ENCODE measurements around the gene PRAMEF33. TPM values are rescaled to one million over a fixed set of nuclear protein-coding genes. Genes with fewer than 3 reads are reported as not detected.
"Not testable (repeated sequence)": the region's sequence is repeated elsewhere in the genome, so short reads cannot be mapped to it uniquely, and the experiment has no call there.

Gene PRAMEF33, protein sequence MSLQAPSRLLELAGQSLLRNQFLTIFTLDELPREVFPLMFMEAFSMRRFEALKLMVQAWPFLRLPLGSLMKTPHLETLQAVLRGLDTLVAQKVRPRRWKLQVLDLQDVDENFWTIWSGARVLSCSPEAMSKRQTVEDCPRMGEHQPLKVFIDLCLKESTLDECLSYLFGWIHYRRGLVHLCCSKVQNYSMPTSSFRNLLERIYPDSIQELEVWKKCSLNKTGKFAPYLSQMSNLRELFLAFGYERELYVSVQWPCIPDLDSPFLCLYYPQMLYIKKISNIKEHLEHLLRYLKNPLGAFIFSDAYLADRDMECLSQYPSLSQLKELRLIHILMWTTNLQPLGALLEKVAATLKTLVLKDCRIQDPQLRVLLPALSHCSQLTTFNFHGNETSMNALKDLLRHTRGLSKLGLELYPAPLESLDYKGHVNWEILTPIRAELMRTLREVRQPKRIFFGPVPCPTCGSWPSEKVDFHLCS
- total RNA-seq (not detected in 2 replicates), polyA plus RNA-seq (not detected in 2 replicates)

- H3K4me2 ChIP-seq; H2AFZ ChIP-seq; H4K20me1 ChIP-seq (ENCODE audit: insufficient read depth, poor library complexity, severe bottlenecking); H3K27ac ChIP-seq; H3K4me1 ChIP-seq (ENCODE audit: insufficient read depth); H3K27me3 ChIP-seq; H3K36me3 ChIP-seq (replicated peaks; ENCODE audit: insufficient read depth, low read depth); H3K4me3 ChIP-seq; H3K9me2 ChIP-seq (replicated peaks; ENCODE audit: insufficient read depth); H3K9me3 ChIP-seq (ENCODE audit: low read depth); H3K79me2 ChIP-seq; DNase-seq (ENCODE audit: low spot score): not testable (repeated sequence)
- no CpG with 5 or more reads among the region's 1 CpG for whole genome bisulfite sequencing (ENCODE audit: low lambda C conversion rate, missing lambda C conversion rate)
Observed at GRCh38 chr1:13303239-13303638, at the start of gene PRAMEF33. TSS of gene PRAMEF33 (plus strand) at chr1:13303539. CDS start at chr1:13305955, 2,416 bp downstream.

DNA sequence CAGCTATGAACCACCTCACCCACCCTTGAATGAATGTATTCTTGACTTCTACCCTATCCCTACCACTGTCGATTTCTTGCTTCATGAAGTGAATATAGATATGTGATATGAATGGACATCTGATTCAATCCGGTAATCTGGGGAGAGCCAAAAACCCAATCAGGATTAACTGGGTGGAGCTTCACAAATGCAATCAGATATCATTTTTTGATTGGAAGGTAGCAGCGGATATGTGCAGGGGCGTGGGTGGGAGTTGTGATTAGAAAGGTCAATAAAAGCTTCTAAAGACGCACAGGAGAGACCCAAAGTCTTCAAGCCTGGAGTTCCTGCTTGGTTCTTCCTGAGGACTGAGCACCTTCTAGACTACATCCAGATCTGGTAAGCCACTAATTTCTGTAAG lies 49.4 kb upstream of the PRAMEF33 start, which contains the start of gene PRAMEF5:
Gene PRAMEF5 (plus strand): TSS at position 301 of the 400 bp plus-strand sequence. CDS start 5,071 bp downstream, outside the sequence.
- H3K27ac ChIP-seq; H3K4me2 ChIP-seq; H3K9me3 ChIP-seq (ENCODE audit: low read depth); H3K79me2 ChIP-seq; H2AFZ ChIP-seq; DNase-seq (ENCODE audit: low spot score); H3K36me3 ChIP-seq (replicated peaks; ENCODE audit: insufficient read depth, low read depth); H3K27me3 ChIP-seq; H3K4me1 ChIP-seq (ENCODE audit: insufficient read depth); H4K20me1 ChIP-seq (ENCODE audit: insufficient read depth, poor library complexity, severe bottlenecking); H3K4me3 ChIP-seq; H3K9me2 ChIP-seq (replicated peaks; ENCODE audit: insufficient read depth): not testable (repeated sequence)
- no CpG with 5 or more reads among the region's 5 CpGs for WGBS (ENCODE audit: low lambda C conversion rate, missing lambda C conversion rate)

- H3K79me2 ChIP-seq; DNase-seq (ENCODE audit: low spot score); H3K9me3 ChIP-seq (ENCODE audit: low read depth); H3K4me1 ChIP-seq (ENCODE audit: insufficient read depth); H3K36me3 ChIP-seq (replicated peaks; ENCODE audit: insufficient read depth, low read depth); H4K20me1 ChIP-seq (ENCODE audit: insufficient read depth, poor library complexity, severe bottlenecking); H3K9me2 ChIP-seq (replicated peaks; ENCODE audit: insufficient read depth); H3K27me3 ChIP-seq; H3K4me2 ChIP-seq; H2AFZ ChIP-seq; H3K4me3 ChIP-seq; H3K27ac ChIP-seq: not testable (repeated sequence)
- 95% methylated on average over 2 of the region's 3 CpGs for whole genome bisulfite sequencing (ENCODE audit: low lambda C conversion rate, missing lambda C conversion rate)
Observed at GRCh38 chr1:13265124-13265523, 38.2 kb upstream of the PRAMEF33 start.

- H3K79me2 ChIP-seq; H3K4me1 ChIP-seq (ENCODE audit: insufficient read depth); H3K9me2 ChIP-seq (replicated peaks; ENCODE audit: insufficient read depth); H3K9me3 ChIP-seq (ENCODE audit: low read depth); H3K27me3 ChIP-seq; H3K27ac ChIP-seq; H3K4me3 ChIP-seq; H2AFZ ChIP-seq; H4K20me1 ChIP-seq (ENCODE audit: insufficient read depth, poor library complexity, severe bottlenecking); H3K36me3 ChIP-seq (replicated peaks; ENCODE audit: insufficient read depth, low read depth); DNase-seq (ENCODE audit: low spot score); H3K4me2 ChIP-seq: not testable (repeated sequence)
- WGBS (ENCODE audit: low lambda C conversion rate, missing lambda C conversion rate), result 59% methylated on average over 5 of the region's 6 CpGs
Observed at GRCh38 chr1:13277016-13277415, 26.3 kb upstream of the PRAMEF33 start.

GRCh38 chr1:13279617-13280016 lies 23.7 kb upstream of the PRAMEF33 start:
- not testable (repeated sequence) for H3K4me3 ChIP-seq; H3K9me2 ChIP-seq (replicated peaks; ENCODE audit: insufficient read depth); H4K20me1 ChIP-seq (ENCODE audit: insufficient read depth, poor library complexity, severe bottlenecking); H3K79me2 ChIP-seq; H3K4me2 ChIP-seq; H2AFZ ChIP-seq; H3K27ac ChIP-seq; H3K4me1 ChIP-seq (ENCODE audit: insufficient read depth); H3K9me3 ChIP-seq (ENCODE audit: low read depth); H3K36me3 ChIP-seq (replicated peaks; ENCODE audit: insufficient read depth, low read depth); DNase-seq (ENCODE audit: low spot score); H3K27me3 ChIP-seq
- WGBS (ENCODE audit: low lambda C conversion rate, missing lambda C conversion rate), result 82% methylated on average over 3 of the region's 3 CpGs

DNA sequence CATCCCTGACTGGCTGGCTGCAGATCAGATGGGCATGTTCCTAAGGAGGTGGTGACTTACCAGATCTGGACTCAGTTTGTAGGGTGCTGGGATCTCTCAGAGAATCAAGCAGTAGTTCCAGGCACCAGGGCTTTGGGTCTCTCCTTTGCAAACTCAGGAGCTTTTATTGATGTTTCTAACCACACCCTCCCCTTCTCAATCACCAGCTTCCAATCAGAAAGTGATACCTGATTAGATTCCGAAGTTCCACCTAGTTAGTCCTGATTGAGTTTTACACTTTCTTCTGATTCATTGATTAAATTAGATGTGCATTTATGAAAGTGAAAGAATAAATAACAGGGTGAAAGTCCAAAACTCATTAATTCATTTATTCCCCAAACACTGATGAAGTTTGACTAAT lies 18.3 kb upstream of the PRAMEF33 start, which contains the start of gene PRAMEF8:
Gene PRAMEF8 (minus strand): TSS at position 101 of the 400 bp plus-strand sequence. CDS start 1,046 bp downstream, outside the sequence.
- not testable (repeated sequence) for H3K4me2 ChIP-seq; H3K9me2 ChIP-seq (replicated peaks; ENCODE audit: insufficient read depth); H3K36me3 ChIP-seq (replicated peaks; ENCODE audit: insufficient read depth, low read depth); DNase-seq (ENCODE audit: low spot score); H3K4me3 ChIP-seq; H3K9me3 ChIP-seq (ENCODE audit: low read depth); H4K20me1 ChIP-seq (ENCODE audit: insufficient read depth, poor library complexity, severe bottlenecking); H3K27me3 ChIP-seq; H3K27ac ChIP-seq; H3K79me2 ChIP-seq; H3K4me1 ChIP-seq (ENCODE audit: insufficient read depth); H2AFZ ChIP-seq
- WGBS (ENCODE audit: low lambda C conversion rate, missing lambda C conversion rate), result no CpG with 5 or more reads among the region's 1 CpG

GRCh38 chr1:13289030-13289429 lies 14.3 kb upstream of the PRAMEF33 start:
- not testable (repeated sequence) for H3K9me2 ChIP-seq (replicated peaks; ENCODE audit: insufficient read depth); H4K20me1 ChIP-seq (ENCODE audit: insufficient read depth, poor library complexity, severe bottlenecking); H3K27me3 ChIP-seq; H3K36me3 ChIP-seq (replicated peaks; ENCODE audit: insufficient read depth, low read depth); H3K4me2 ChIP-seq; H3K4me1 ChIP-seq (ENCODE audit: insufficient read depth); H2AFZ ChIP-seq; H3K27ac ChIP-seq; H3K4me3 ChIP-seq; H3K79me2 ChIP-seq; H3K9me3 ChIP-seq (ENCODE audit: low read depth); DNase-seq (ENCODE audit: low spot score)
- WGBS (ENCODE audit: low lambda C conversion rate, missing lambda C conversion rate), result 61% methylated on average over 3 of the region's 3 CpGs

DNA sequence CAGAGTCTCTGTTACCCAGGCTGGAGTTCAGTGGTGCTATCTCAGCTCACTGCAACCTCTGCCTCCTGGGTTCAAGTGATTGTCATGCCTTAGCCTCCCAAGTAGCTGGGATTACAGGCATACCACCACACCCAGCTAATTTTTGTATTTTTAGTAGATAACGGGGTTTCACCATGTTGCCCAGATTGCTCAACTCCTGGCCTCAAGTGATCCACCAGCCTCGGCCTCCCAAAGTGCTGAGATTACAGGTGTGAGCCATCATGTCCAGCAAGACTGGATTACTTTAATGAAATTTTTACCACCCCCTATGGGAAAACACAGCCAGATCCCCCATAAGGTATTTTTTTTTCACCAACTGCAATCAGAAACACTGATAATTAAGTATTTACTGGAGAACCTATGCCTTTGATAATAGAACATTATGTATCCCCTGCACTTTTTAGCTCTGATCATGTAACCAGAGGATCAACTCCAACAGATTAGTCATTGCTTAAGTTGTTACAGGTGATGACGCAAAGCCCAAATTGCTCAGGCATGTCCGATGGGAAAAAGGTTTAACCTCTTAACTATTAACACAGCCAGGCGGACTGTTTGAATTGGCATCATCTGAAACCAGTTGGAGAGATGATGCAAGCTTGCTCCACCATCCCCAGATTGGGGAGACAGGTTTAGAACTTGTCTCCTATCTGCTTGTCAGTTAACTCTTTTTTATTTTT lies 6.0 kb upstream of the PRAMEF33 start:
- not testable (repeated sequence) for DNase-seq (ENCODE audit: low spot score); H2AFZ ChIP-seq; H4K20me1 ChIP-seq (ENCODE audit: insufficient read depth, poor library complexity, severe bottlenecking); H3K79me2 ChIP-seq; H3K27ac ChIP-seq; H3K9me3 ChIP-seq (ENCODE audit: low read depth); H3K36me3 ChIP-seq (replicated peaks; ENCODE audit: insufficient read depth, low read depth); H3K27me3 ChIP-seq; H3K4me3 ChIP-seq; H3K4me1 ChIP-seq (ENCODE audit: insufficient read depth); H3K4me2 ChIP-seq; H3K9me2 ChIP-seq (replicated peaks; ENCODE audit: insufficient read depth)
- WGBS (ENCODE audit: low lambda C conversion rate, missing lambda C conversion rate), result 81% methylated on average over 2 of the region's 5 CpGs
